Measurements from ENCODE around the gene FAM120AOS. TPM values are rescaled to one million over a fixed set of nuclear protein-coding genes. Genes with fewer than 3 reads are reported as not detected.

Gene FAM120AOS
- total RNA-seq, 1 experiment from 2014 or later, result 31.2 TPM

- BruUV-seq (replicated peaks), result no TSS peak
- Histone ChIP-seq H3K9ac (ENCODE audit: low read length) (no peak overlapping the region), H3K27me3 (ENCODE audit: insufficient read depth, low read length) (no peaks in the 10 kb centered on the region), H3K4me3 (replicated peaks in 1 of 2; ENCODE audit: low read depth in 1 of 2, low read length in 2 of 2) (no peak overlapping the region), H3K9me2 (ENCODE audit: insufficient read depth) (no peaks in the 10 kb centered on the region), H2AFZ (ENCODE audit: low read depth, low read length, poor library complexity, severe bottlenecking) (no peak overlapping the region), H3K9me3 (ENCODE audit: control insufficient read depth in 1 of 2, insufficient read depth in 1 of 2, low read depth in 1 of 2, low read length in 2 of 2) (no peaks in the 10 kb centered on the region), H3K4me1 (ENCODE audit: control insufficient read depth in 1 of 2, insufficient read depth in 2 of 2, low read length in 2 of 2) (peaks cover 6 to 8% of the 10 kb centered on the region in 2 experiments), H4K20me1 (ENCODE audit: insufficient read depth) (peaks cover 16% of the 10 kb centered on the region; the same call in 1 of the 2 replicates), H3K79me2 (ENCODE audit: insufficient read depth, low read length) (peaks cover 100% of the 10 kb centered on the region), H3K4me2 (ENCODE audit: low read length) (no peak overlapping the region), H3K36me3 (ENCODE audit: control insufficient read depth in 1 of 2, insufficient read depth in 2 of 2, low read length in 2 of 2) (peaks cover 0 to 13% of the 10 kb centered on the region in 2 experiments; a peak in 1 of 4 replicates), H3K27ac (ENCODE audit: low read depth, low read length) (no peak overlapping the region)
- RAD21 ChIA-PET (ENCODE audit: low non-redundant PET in 1 of 2, low total read pairs in 2 of 2, uncharacterized antibody in 2 of 2, unreplicated experiment in 2 of 2), result no interaction called here
- DNase-seq (ENCODE audit: low read depth, low spot score) (no peak), ATAC-seq (no peak)
- TF ChIP-seq POLR2AphosphoS5 (IDR thresholded peaks at IDR 0.05; ENCODE audit: low read depth, low read length) (no peak), YY1 (IDR thresholded peaks at IDR 0.05; ENCODE audit: extremely low read depth, insufficient replicate concordance, low read depth, low read length) (no peak), CEBPB (IDR thresholded peaks at IDR 0.05; ENCODE audit: low read depth) (no peak), SRF (IDR thresholded peaks at IDR 0.05; ENCODE audit: low read depth) (no peak), RAD21 (IDR thresholded peaks at IDR 0.05; ENCODE audit: low read depth) (no peak), EZH2phosphoT487 (IDR thresholded peaks at IDR 0.05; ENCODE audit: borderline replicate concordance) (no peak), ZBTB33 (IDR thresholded peaks at IDR 0.05; ENCODE audit: extremely low read depth, insufficient replicate concordance, low read length) (no peak), EZH2 (IDR thresholded peaks at IDR 0.05) (no peak), EGR1 (IDR thresholded peaks at IDR 0.05; ENCODE audit: low read depth) (no peak), SP1 (IDR thresholded peaks at IDR 0.05; ENCODE audit: low read depth) (no peak), ZNF274 (IDR thresholded peaks at IDR 0.05; ENCODE audit: low read depth, low read length) (no peak), JUND (IDR thresholded peaks at IDR 0.05) (no peak), MAX (IDR thresholded peaks at IDR 0.05) (no peak), TCF7L2 (IDR thresholded peaks at IDR 0.05; ENCODE audit: borderline replicate concordance, extremely low read depth, insufficient read depth, insufficient read length) (no peak)
- POLR2A ChIA-PET, result no interaction called here
- intact Hi-C loops (cut with micrococcal nuclease), result loop anchor here (10.0 kb wide), 1 partner anchor 292 kb away; no protein-coding TSS in a partner anchor
- CTCF ChIA-PET, result no interaction called here
These were observed 3.6 kb upstream of the FAM120AOS start for GRCh38 chr9:93457006-93457405.

Measured in HCT116 (cell line).